Activated CD8-positive, alpha-beta T cell treated with anti-CD3 and anti-CD28 coated beads, Interleukin-2, amount 10 ng/mL, durations not matched to agents 7 days and 5 days (primary cell): ENCODE data around the gene SLCO2A1. TPM values are rescaled to one million over a fixed set of nuclear protein-coding genes. Genes with fewer than 3 reads are reported as not detected.

Experiments
- ATAC-seq: fragments of 150-1000 bp; cut with Tn5 transposase; one replicate; pipeline ENCODE4 v1.10.0; 2021; ENCODE audit warnings: moderate library complexity
- CTCF ChIA-PET: fragments of 350-600 bp; sonication (Branson Sonifier 250); formaldehyde crosslinking; loops from one replicate; lab custom pipeline; 2021; ENCODE audit warnings: antibody characterized with exemption; lab: Charles Lee
- POLR2A ChIA-PET: fragments of 350-600 bp; sonication (Branson Sonifier 250); formaldehyde crosslinking; loops from one replicate; lab custom pipeline; 2021; ENCODE audit warnings: antibody characterized with exemption; lab: Charles Lee
- DNase-seq: peaks from one replicate; pipeline ENCODE4 v3.0.0-alpha.2; 2020
- H3K27ac Mint-ChIP-seq: one replicate; pipeline ENCODE4 v1.8.0; 2021; ENCODE audit warnings: mild to moderate bottlenecking, mixed read lengths
- H3K27me3 Mint-ChIP-seq: one replicate; pipeline ENCODE4 v1.8.0; 2021; ENCODE audit warnings: low read depth, mixed read lengths
- H3K36me3 Mint-ChIP-seq: one replicate; pipeline ENCODE4 v1.8.0; 2021; ENCODE audit warnings: low read depth, mixed read lengths
- H3K4me1 Mint-ChIP-seq: one replicate; pipeline ENCODE4 v1.8.0; 2021; ENCODE audit warnings: low read depth, mixed read lengths
- H3K4me3 Mint-ChIP-seq: one replicate; pipeline ENCODE4 v1.8.0; 2021; ENCODE audit warnings: mild to moderate bottlenecking, mixed read lengths
- H3K9me3 Mint-ChIP-seq: one replicate; pipeline ENCODE4 v1.8.0; 2022; ENCODE audit warnings: mixed read lengths; ENCODE audit not compliant: insufficient read depth
- total RNA-seq, 2 experiments: library from RNA; stranded (reverse); gene quantifications; one replicate each; pipeline ENCODE4 v1.2.3, GENCODE V29; 2021

Gene SLCO2A1
- total RNA-seq, 2 experiments from 2014 or later: not detected

DNA sequence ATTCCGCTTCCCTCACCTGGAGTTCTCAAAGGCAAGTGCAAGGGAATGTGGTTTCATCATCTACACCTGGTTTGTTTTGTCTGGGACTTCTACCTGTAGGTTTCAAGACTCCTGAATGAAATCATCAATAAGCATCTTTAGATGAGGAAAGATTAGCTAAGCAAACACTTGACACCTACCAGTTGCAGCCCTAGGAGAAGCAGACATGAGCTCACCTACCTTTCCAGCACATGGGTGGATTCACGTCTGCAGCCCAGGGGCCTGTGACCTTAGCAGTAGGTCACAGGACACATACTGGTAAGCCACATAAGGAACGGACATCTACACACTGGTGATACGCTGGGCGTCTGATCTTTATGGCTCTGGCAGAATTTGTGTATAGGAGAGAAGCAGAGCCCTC, 26.7 kb downstream of the SLCO2A1 start:
- DNase-seq (no peak), ATAC-seq (no peak)
- H3K9me3 Mint-ChIP-seq: no peaks in the 10 kb centered on the region
- H3K27ac Mint-ChIP-seq: no peak overlapping the region
- no peak overlapping the region for H3K4me3 Mint-ChIP-seq
- ChIA-PET CTCF (no interaction called here), POLR2A (no interaction called here)
- peaks cover 8% of the 10 kb centered on the region for H3K27me3 Mint-ChIP-seq
- no peaks in the 10 kb centered on the region for H3K4me1 Mint-ChIP-seq
- no peaks in the 10 kb centered on the region for H3K36me3 Mint-ChIP-seq

DNA sequence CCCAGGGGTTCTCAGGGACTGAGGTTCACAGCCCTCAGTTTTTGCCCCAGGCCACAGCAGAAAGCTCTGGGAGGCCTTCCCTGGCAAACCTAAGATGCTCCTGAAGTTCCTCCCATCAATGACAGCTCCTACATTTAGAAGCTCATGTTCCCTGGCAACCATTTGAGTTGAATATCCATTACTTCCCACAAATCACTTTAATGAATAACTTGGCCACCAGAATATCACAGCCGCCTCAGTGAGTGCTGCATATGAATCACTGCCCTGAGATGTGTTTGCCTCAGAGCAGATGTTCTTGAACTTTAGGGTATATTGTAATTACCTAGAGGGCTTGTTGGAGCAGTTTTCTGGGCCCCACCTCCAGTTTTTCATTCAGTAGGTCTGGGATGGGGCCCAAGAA, 27.4 kb downstream of the SLCO2A1 start:
- no peaks in the 10 kb centered on the region for H3K4me1 Mint-ChIP-seq

DNA sequence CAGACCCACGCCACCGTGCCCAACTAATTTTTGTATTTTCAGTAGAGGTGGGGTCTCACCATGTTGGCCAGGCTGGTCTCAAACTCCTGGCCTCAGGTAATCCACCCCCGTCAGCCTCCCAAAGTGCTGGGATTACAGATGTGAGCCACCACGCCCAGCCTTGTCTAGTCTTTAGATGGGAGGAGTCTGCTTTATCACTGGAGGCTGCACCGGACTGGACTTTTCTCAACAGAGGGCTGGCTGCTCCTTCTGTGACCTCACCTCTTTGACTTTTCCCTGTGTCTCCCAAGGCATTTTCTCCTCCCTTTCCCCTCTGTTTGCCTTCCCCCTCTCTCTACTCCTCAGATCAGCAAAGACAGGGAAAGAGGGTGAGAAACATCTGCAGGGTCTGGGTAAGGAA, 28.5 kb downstream of the SLCO2A1 start:
- Mint-ChIP-seq H3K27me3 (peaks cover 6% of the 10 kb centered on the region), H3K4me3 (no peak overlapping the region), H3K36me3 (no peaks in the 10 kb centered on the region), H3K27ac (no peak overlapping the region), H3K4me1 (no peaks in the 10 kb centered on the region), H3K9me3 (no peaks in the 10 kb centered on the region)
- POLR2A ChIA-PET: no interaction called here
- no peak for ATAC-seq
- CTCF ChIA-PET: no interaction called here
- no peak for DNase-seq

More for the DNA sequence above, 27.4 kb downstream of the SLCO2A1 start:
- DNase-seq (no peak), ATAC-seq (no peak)
- no peaks in the 10 kb centered on the region for H3K9me3 Mint-ChIP-seq
- no peaks in the 10 kb centered on the region for H3K36me3 Mint-ChIP-seq
- CTCF ChIA-PET: no interaction called here
- POLR2A ChIA-PET: no interaction called here
- no peak overlapping the region for H3K4me3 Mint-ChIP-seq
- peaks cover 8% of the 10 kb centered on the region for H3K27me3 Mint-ChIP-seq
- H3K27ac Mint-ChIP-seq: no peak overlapping the region

DNA sequence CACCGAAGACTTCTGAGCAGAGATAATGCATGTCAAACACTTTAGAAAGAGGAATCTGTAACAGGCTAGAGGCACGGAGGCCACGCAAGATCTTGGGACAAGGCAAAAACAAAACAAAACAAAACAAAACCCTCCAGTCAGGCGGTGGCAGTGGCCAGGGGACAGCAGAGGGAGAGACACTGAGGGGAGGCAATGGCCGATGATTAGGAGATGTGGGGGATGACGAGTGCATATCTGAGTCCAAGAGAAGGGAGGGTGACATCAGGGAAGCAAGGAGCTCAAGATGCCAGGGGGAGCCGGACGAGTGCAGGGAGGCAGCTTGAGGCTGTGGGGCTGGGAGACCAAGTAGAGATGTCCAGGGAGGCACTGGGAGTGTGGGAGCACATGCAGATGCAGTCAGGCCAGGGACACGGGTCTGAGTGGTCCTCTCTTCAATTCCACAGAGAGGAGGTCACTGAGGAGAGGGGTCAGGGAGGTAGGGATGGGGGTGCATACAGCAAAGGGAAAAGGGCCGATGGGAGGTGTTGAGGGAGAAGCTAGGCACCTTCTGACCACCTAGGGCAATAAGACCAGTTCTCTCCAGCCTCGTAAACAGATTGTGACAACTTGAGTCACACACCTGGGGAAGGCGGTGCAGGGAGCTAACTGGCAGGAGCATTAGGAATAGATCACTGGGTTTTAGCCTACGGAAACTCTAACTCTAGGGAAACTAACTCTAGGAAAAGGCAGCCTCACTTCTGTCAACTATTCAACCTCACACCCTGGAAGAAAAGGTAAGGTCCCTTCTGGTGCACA, 29.6 kb downstream of the SLCO2A1 start:
- Mint-ChIP-seq H3K4me3 (no peak overlapping the region), H3K9me3 (no peaks in the 10 kb centered on the region), H3K27ac (no peak overlapping the region), H3K27me3 (peaks cover 5% of the 10 kb centered on the region), H3K4me1 (no peaks in the 10 kb centered on the region), H3K36me3 (no peaks in the 10 kb centered on the region)
- CTCF ChIA-PET: no interaction called here
- no peak for ATAC-seq
- POLR2A ChIA-PET: no interaction called here
- DNase-seq: no peak

DNA sequence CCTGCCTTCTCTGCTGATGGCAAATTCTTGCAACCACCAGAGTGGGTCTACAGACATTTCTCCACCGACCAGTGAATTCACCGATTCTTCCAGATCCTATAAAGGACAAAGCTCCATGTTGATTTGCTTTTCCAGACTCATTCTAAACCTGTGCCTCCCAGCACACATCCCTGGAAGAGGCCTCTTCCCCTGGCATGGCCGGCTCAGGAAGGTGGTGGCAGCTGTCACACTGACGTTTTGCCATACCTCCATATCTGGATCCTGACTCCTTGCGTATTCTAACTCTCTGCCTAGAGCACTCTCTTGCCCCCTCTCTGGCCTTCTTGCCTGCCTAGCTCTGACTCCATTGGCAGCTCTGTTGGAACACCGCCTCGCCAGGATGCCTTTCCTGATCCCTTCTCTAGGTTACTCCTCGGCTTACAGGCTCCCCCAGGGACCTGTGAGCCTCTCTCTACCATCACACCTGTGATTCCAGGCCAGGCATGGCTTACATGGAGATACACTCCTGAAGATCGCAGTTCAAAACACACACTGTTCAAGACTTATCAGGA, 31.0 kb downstream of the SLCO2A1 start:
- Mint-ChIP-seq H3K27me3 (peaks cover 10% of the 10 kb centered on the region), H3K4me3 (no peak overlapping the region), H3K4me1 (no peaks in the 10 kb centered on the region), H3K9me3 (no peaks in the 10 kb centered on the region), H3K36me3 (no peaks in the 10 kb centered on the region), H3K27ac (no peak overlapping the region)
- DNase-seq (no peak), ATAC-seq (no peak)
- CTCF ChIA-PET: no interaction called here
- POLR2A ChIA-PET: no interaction called here

DNA sequence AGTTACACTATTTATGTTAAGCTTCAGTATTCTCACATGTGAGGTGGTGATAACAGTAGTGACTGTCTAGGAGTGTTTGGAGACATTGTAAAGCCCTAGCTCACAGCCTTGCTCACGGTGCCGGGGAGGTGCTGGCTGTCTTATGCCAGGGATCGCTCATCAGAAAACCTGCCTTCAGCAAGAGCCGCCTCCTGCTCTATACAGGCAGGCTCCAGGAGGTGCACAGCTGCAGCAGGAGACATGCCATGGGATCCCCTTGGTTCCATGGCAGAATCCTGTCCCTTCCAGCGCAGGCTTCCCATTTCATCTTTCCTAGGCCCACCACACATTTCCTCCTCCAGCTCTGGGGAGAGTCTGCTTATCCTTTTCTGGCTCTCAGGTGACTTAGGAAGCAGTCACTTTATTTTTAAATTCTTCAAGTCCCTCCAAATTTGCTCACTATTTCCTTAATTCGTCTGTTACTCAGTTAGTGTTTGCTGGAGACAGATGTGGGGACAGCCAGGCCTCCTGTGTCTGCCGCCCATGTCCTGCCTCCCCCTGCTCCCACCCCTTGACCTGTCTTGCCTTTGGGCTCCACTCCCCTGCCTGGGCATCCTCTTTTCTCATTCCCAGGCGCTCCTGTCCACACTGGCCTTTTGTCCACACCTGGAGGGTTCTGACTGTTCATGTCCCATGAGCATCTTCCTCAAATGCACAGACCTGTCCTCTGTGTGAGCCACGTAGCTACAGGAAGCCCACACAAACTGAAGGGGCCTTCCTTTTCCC, 31.7 kb downstream of the SLCO2A1 start:
- CTCF ChIA-PET: no interaction called here
- ATAC-seq: no peak
- Mint-ChIP-seq H3K4me1 (no peaks in the 10 kb centered on the region), H3K9me3 (no peaks in the 10 kb centered on the region), H3K36me3 (no peaks in the 10 kb centered on the region), H3K27me3 (peaks cover 10% of the 10 kb centered on the region), H3K27ac (no peak overlapping the region), H3K4me3 (no peak overlapping the region)
- POLR2A ChIA-PET: no interaction called here
- no peak for DNase-seq

DNA sequence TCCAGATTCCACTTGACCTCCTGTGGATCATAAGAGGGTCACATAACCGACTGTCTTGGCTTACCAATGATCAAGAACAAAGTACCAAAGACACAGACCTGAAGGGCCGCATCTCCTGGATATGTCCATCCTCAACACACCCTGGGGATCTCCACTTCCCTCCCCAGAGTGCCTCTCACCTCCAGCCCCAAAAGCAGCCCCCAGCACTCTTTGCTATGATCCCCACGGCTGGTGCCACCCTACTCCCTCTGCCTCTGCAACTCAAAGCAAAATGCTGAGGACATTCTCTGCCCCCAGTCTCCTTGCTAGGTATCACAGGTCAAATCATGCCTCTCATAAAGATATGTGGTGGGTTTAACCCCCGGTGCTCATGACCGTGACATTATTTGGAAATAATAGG, 32.7 kb downstream of the SLCO2A1 start:
- Mint-ChIP-seq H3K4me1 (no peaks in the 10 kb centered on the region), H3K9me3 (no peaks in the 10 kb centered on the region), H3K4me3 (no peak overlapping the region), H3K36me3 (no peaks in the 10 kb centered on the region), H3K27ac (no peak overlapping the region), H3K27me3 (peaks cover 10% of the 10 kb centered on the region)
- ATAC-seq (no peak), DNase-seq (no peak)
- ChIA-PET POLR2A (no interaction called here), CTCF (no interaction called here)

DNA sequence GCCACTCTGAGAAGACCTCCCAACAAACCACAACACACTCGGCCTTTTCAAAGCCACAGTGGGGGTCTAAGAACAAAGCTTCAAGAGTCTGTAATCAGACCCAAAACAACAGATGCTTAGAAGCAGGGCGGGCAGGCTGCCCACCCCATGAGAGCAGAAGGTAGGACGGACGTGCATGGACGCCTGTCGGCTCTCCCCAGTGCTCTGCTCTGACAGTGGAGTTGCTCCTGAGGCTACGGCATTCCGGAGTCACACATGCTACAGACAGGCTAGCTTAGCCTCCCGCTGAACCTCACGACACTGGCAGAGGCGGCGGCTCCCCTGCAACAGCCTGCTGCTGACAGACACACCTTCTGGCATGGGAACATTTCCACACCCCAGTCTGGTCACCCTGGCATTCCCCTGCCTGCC, 33.5 kb downstream of the SLCO2A1 start:
- no peak for ATAC-seq
- Mint-ChIP-seq H3K4me1 (no peaks in the 10 kb centered on the region), H3K27me3 (peaks cover 10% of the 10 kb centered on the region), H3K9me3 (no peaks in the 10 kb centered on the region), H3K36me3 (no peaks in the 10 kb centered on the region), H3K27ac (no peak overlapping the region), H3K4me3 (no peak overlapping the region)
- POLR2A ChIA-PET: no interaction called here
- CTCF ChIA-PET: no interaction called here
- no peak for DNase-seq

DNA sequence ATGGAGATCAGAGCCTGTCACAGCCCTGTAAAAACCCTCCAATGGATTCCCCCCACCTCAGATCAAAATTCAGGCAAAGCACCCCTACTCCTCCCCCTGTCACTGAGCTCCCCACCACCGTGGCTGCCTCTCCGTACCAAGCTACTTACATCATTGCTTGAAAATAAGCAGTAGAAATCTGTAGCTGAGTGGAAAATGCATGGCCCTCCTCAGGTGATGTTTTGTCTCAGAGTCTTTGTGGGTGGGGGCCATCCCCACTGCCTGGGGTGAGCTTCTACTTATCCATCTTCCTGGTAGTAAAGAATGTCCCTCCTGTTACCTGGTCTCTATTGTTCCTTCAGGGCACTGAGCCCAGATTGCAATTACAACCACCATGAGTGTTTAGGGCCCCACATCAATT, 34.5 kb downstream of the SLCO2A1 start:
- ChIA-PET POLR2A (no interaction called here), CTCF (no interaction called here)
- Mint-ChIP-seq H3K9me3 (no peaks in the 10 kb centered on the region), H3K27ac (no peak overlapping the region), H3K36me3 (no peaks in the 10 kb centered on the region), H3K4me3 (no peak overlapping the region), H3K4me1 (no peaks in the 10 kb centered on the region), H3K27me3 (peaks cover 10% of the 10 kb centered on the region)
- no peak for ATAC-seq
- DNase-seq: no peak

DNA sequence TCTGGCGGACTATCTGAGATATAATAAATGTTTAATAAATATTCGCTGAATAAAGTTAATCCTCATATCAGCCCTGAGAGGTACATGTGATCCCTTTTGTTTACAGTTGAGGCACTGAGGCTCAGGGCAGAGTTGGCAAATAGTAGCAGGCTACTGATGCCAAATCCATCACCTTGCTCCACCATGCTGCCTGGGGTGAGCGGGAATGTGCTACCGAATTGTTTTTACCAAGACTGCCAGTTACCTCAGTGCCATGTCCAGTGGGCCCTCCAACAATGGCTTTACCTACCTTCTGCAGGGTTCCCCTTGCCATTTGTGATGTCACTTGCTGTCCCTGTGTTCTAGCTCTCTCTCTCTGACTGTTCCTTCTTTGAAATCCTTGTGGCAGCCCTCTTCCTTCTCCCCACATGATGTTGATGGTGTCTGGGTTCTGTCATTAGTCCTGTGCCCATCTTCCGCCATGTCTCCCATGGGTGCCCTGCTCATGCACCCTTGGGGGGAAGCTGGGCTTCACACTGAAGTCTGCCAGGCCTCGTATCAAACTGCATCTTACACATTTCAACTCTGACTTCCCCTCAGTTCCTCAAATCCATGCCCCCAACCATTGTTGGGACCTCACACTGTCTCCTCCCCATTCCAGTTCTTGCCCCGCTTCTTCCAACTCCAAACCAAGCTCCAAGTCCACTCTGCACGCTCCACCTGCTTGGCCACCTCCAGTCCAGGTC, 35.4 kb downstream of the SLCO2A1 start:
- Mint-ChIP-seq H3K4me1 (no peaks in the 10 kb centered on the region), H3K9me3 (no peaks in the 10 kb centered on the region), H3K27ac (no peak overlapping the region), H3K36me3 (no peaks in the 10 kb centered on the region), H3K27me3 (peaks cover 8% of the 10 kb centered on the region), H3K4me3 (no peak overlapping the region)
- ChIA-PET POLR2A (no interaction called here), CTCF (no interaction called here)
- DNase-seq (no peak), ATAC-seq (no peak)

DNA sequence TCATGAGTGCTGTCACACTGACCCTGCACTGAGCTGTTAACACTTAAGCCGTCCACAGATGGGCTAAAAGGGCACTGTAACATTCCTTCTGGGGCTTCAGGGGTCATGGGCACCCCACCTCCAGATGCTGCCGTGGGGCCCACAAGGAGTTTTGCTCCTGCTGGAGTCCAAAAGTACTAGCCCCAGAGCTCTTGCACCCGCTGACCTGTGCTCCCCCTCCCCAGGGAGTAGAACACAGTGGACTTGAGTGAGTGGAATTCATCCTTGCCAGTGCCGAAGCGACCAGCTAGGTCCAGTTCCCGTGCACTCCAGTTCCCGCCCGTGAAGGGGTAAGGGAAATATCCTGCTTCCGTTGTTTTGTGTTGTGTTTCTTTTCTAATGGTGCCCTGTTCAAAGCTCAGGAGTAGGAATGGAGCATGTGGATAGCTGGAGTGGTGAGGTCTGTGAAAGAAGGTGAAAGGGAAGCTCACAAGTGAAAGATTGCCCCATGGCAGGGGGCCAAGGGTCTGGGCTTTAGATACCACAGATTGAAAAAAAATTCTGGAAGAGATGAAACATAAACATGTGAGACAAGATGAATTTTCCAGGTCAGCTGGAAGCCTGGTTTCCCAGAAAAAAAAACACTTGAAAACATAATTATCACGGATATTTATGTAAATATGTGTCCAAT, 36.6 kb downstream of the SLCO2A1 start:
- H3K4me1 Mint-ChIP-seq: peaks cover 3% of the 10 kb centered on the region
- DNase-seq: no peak
- POLR2A ChIA-PET: no interaction called here
- no peak overlapping the region for H3K27ac Mint-ChIP-seq
- no peak for ATAC-seq
- CTCF ChIA-PET: no interaction called here
- no peaks in the 10 kb centered on the region for H3K9me3 Mint-ChIP-seq
- H3K27me3 Mint-ChIP-seq: peaks cover 11% of the 10 kb centered on the region
- no peak overlapping the region for H3K4me3 Mint-ChIP-seq
- H3K36me3 Mint-ChIP-seq: no peaks in the 10 kb centered on the region
